KMS-11 (cell line): ENCODE measurements around the gene ELANE.
"Not testable (repeated sequence)": the region's sequence is repeated elsewhere in the genome, so short reads cannot be mapped to it uniquely, and the experiment has no call there.

Experiments
- H2AFZ ChIP-seq: fragments of 200-600 bp; sonication (generic); 2 replicates; pipeline ENCODE4 v1.6.1; 2016; ENCODE audit warnings: antibody characterized with exemption, mixed run types, low read depth
- H3K27ac ChIP-seq: fragments of 200-600 bp; sonication (generic); 2 replicates; pipeline ENCODE4 v1.6.1; 2016; ENCODE audit warnings: mild to moderate bottlenecking, mixed run types
- H3K27me3 ChIP-seq: fragments of 200-600 bp; sonication (generic); 2 replicates; pipeline ENCODE4 v1.6.1; 2017; ENCODE audit warnings: mild to moderate bottlenecking, low read depth, mixed run types, moderate library complexity; ENCODE audit not compliant: insufficient read depth
- H3K36me3 ChIP-seq: fragments of 200-600 bp; sonication (generic); 2 replicates; pipeline ENCODE4 v1.6.1; 2017; ENCODE audit warnings: mild to moderate bottlenecking, mixed run types; ENCODE audit not compliant: insufficient read depth
- H3K4me1 ChIP-seq: fragments of 200-600 bp; sonication (generic); 2 replicates; pipeline ENCODE4 v1.6.1; 2016; ENCODE audit warnings: mild to moderate bottlenecking, low read depth, mixed run types; ENCODE audit not compliant: poor library complexity, severe bottlenecking
- H3K4me2 ChIP-seq: fragments of 200-600 bp; sonication (generic); 2 replicates; pipeline ENCODE4 v1.7.0; 2016; ENCODE audit warnings: mild to moderate bottlenecking, mixed run types
- H3K4me3 ChIP-seq: fragments of 200-600 bp; sonication (generic); IDR thresholded peaks from 2 replicates; pipeline ENCODE4 v1.6.1; 2017; ENCODE audit warnings: low read depth, low read length, mixed read lengths; ENCODE audit not compliant: insufficient read depth
- H3K79me2 ChIP-seq: fragments of 200-600 bp; sonication (generic); 2 replicates; pipeline ENCODE4 v1.6.1; 2016; ENCODE audit warnings: low read depth, mixed run types; ENCODE audit not compliant: insufficient read depth
- H3K9ac ChIP-seq: fragments of 200-600 bp; sonication (generic); 2 replicates; pipeline ENCODE4 v1.6.1; 2016; ENCODE audit warnings: mild to moderate bottlenecking, mixed run types
- H4K20me1 ChIP-seq: fragments of 200-600 bp; sonication (generic); 2 replicates; pipeline ENCODE4 v1.6.1; 2016; ENCODE audit warnings: mild to moderate bottlenecking, mixed run types; ENCODE audit not compliant: insufficient read depth
- TF ChIP-seq, protein P1 (sequence below): fragments of 200-600 bp; sonication (generic); conservative IDR thresholded peaks from 2 replicates; pipeline ENCODE4 v1.6.1; 2017; ENCODE audit warnings: low read depth, mild to moderate bottlenecking, antibody characterized with exemption, low read length, moderate library complexity, mixed read lengths

Gene ELANE

DNA sequence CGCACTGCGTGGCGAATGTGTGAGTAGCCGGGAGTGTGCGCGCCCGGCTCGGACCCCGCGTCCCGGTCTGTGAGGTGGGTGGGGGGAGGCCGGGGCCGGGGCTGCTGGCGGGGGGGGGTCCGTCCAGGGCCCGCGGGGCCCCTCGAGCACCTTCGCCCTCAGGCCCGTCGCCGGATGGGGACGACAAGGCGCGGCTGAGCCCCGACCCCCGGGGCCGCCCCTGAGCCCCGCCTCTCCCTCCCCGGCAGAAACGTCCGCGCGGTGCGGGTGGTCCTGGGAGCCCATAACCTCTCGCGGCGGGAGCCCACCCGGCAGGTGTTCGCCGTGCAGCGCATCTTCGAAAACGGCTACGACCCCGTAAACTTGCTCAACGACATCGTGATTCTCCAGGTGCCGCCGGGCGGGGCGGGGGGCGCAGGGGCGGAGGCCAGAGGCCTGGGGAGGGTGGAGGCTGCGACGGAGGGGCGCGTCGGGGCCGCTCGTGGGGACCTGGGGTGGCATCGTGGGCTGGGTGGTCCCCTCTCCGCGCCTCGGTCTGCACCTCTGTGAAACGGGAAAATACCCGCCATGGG is 997 bp downstream of the ELANE start:
- no peaks in the 10 kb centered on the region for H4K20me1 ChIP-seq

GRCh38 chr19:853614-854220 is 1.6 kb downstream of the ELANE start:
- not testable (repeated sequence) for H3K4me1 ChIP-seq, H3K79me2 ChIP-seq, H3K4me2 ChIP-seq, H3K4me3 ChIP-seq, H2AFZ ChIP-seq, H3K27me3 ChIP-seq, H4K20me1 ChIP-seq, H3K36me3 ChIP-seq, H3K27ac ChIP-seq, H3K9ac ChIP-seq

More for the DNA sequence above, 997 bp downstream of the ELANE start:
- H3K4me2 ChIP-seq: no peak overlapping the region
- H3K9ac ChIP-seq: no peak overlapping the region
- no peak overlapping the region for H2AFZ ChIP-seq
- TF ChIP-seq, protein P1, sequence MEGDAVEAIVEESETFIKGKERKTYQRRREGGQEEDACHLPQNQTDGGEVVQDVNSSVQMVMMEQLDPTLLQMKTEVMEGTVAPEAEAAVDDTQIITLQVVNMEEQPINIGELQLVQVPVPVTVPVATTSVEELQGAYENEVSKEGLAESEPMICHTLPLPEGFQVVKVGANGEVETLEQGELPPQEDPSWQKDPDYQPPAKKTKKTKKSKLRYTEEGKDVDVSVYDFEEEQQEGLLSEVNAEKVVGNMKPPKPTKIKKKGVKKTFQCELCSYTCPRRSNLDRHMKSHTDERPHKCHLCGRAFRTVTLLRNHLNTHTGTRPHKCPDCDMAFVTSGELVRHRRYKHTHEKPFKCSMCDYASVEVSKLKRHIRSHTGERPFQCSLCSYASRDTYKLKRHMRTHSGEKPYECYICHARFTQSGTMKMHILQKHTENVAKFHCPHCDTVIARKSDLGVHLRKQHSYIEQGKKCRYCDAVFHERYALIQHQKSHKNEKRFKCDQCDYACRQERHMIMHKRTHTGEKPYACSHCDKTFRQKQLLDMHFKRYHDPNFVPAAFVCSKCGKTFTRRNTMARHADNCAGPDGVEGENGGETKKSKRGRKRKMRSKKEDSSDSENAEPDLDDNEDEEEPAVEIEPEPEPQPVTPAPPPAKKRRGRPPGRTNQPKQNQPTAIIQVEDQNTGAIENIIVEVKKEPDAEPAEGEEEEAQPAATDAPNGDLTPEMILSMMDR: no peak
- H3K79me2 ChIP-seq: peaks cover 1% of the 10 kb centered on the region; the same call in 1 of the 2 replicates
- H3K27me3 ChIP-seq: peaks cover 8% of the 10 kb centered on the region; the same call in 1 of the 2 replicates
- H3K4me1 ChIP-seq: peaks cover 4% of the 10 kb centered on the region
- no peak overlapping the region for H3K4me3 ChIP-seq
- H3K27ac ChIP-seq: no peak overlapping the region
- no peaks in the 10 kb centered on the region for H3K36me3 ChIP-seq

GRCh38 chr19:854549-854948 is 2.4 kb downstream of the ELANE start:
- Histone ChIP-seq H3K27ac (no peak overlapping the region), H3K9ac (no peak overlapping the region), H3K36me3 (no peaks in the 10 kb centered on the region), H2AFZ (no peak overlapping the region), H3K27me3 (peaks cover 8% of the 10 kb centered on the region; the same call in 1 of the 2 replicates), H3K4me2 (no peak overlapping the region), H3K4me1 (no peaks in the 10 kb centered on the region), H4K20me1 (no peaks in the 10 kb centered on the region), H3K79me2 (no peaks in the 10 kb centered on the region), H3K4me3 (no peak overlapping the region)
- TF ChIP-seq, protein P1: no peak

- Histone ChIP-seq H2AFZ (no peak overlapping the region), H3K4me1 (peaks cover 3% of the 10 kb centered on the region), H3K9ac (no peak overlapping the region), H4K20me1 (no peaks in the 10 kb centered on the region), H3K4me3 (no peak overlapping the region), H3K27ac (no peak overlapping the region), H3K36me3 (no peaks in the 10 kb centered on the region), H3K4me2 (no peak overlapping the region), H3K27me3 (peaks cover 8% of the 10 kb centered on the region; the same call in 1 of the 2 replicates), H3K79me2 (no peaks in the 10 kb centered on the region)
- TF ChIP-seq, protein P1: no peak
Measured at GRCh38 chr19:855142-855541, 3.0 kb downstream of the ELANE start.

GRCh38 chr19:855566-856120 is 3.5 kb downstream of the ELANE start:
- H3K36me3 ChIP-seq: no peaks in the 10 kb centered on the region
- H3K4me2 ChIP-seq: no peak overlapping the region
- no peak overlapping the region for H3K4me3 ChIP-seq
- no peaks in the 10 kb centered on the region for H4K20me1 ChIP-seq
- H3K79me2 ChIP-seq: no peaks in the 10 kb centered on the region
- H3K4me1 ChIP-seq: peaks cover 3% of the 10 kb centered on the region
- H2AFZ ChIP-seq: no peak overlapping the region
- no peak overlapping the region for H3K9ac ChIP-seq
- TF ChIP-seq, protein P1: no peak
- H3K27me3 ChIP-seq: peaks cover 8% of the 10 kb centered on the region; the same call in 1 of the 2 replicates
- no peak overlapping the region for H3K27ac ChIP-seq
